GM19043 (cell line): ENCODE results near the gene CLCN5.
A peak's percentile ranks its signal among the peaks of the same experiment; 100 is the strongest.
"Not testable (repeated sequence)": the region's sequence is repeated elsewhere in the genome, so short reads cannot be mapped to it uniquely, and the experiment has no call there.

Experiments used
- ATAC-seq: cut with Tn5 transposase; IDR thresholded peaks from one replicate; pipeline ENCODE4 v1.9.1; 2021; ENCODE audit warnings: low read depth; ENCODE audit not compliant: unreplicated experiment

The CLCN5 gene

GRCh38 chrX:49993661-49994060, 71.3 kb downstream of the CLCN5 start:
- no peak for ATAC-seq

DNA sequence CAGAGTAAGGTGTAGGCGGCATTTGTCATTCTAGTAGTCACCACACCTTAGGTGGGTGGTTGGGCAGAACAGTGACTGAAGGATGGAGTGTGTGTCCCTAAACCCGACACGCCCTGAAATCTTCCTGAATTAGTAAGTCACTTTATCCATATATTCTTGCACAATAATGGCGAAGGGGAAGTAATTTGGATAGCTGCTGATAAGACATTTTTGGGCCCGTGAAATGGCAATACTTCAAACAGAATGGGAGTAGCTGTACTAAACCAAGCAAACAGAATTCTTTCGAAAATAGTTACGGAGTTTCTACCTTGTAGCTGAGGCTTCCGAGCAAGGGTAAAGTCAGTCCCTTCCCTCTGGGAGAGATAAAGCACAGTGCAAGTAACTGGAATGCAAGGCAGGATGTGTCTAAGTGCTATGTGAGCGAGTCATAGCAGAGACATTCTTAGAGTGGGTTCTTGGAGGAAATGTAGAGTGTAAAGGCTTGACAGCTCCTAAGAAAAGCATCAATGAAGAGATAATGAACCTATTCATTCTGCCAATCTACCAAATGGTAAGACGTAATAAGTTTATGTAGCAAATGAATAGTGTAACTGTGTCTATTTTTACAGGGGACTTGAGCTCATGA, 72.8 kb downstream of the CLCN5 start:
- ATAC-seq = no peak

DNA sequence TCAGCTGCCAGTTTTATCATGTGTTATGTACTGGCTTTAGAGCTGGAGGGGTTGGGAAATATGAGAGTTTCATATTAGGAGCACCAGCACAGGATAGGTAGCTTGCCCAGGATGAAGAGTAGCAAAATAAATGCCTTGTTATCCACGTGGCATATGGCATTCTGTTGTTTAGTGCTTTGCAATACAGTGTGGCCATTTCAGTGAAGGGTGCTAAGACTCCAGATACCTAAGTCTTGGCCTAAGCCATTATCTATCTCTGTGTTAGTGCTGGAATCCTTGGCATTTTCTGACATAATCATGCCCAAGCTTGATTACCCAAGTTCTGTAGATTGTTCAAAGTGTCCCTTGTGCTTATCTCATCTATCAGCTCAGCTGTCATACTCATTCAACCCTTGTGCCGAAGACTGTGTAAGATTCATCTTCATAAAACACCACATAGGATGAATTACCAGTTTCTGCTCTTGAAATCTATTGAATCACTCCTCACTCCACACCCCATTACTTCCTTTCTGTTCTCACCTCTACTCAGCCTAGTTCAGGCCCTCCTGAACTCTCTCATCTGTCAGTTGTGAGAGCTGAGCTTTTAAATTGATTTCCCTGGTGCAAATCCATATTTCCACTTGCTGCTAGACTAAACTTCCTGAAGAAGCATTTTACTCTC, 73.5 kb downstream of the CLCN5 start:
- ATAC-seq = no peak

DNA sequence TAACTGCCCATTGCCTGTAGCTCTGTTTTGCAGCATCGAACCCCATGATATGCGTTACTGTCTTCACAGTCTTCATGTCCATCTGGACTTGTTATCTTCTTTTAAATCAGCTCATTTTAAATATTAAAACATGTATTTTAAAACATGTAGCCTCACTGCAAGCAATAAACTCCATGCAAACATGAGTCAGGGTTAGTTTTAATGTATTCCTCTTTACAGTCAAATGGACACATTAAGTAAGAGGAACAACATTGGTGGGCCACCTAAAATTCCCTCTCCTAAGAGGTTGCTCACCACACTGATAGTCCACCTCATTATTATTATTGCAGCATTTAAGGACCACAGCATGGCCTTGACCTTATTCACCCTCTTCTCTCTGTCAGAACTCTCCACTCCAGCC, 74.1 kb downstream of the CLCN5 start:
- no peak for ATAC-seq

DNA sequence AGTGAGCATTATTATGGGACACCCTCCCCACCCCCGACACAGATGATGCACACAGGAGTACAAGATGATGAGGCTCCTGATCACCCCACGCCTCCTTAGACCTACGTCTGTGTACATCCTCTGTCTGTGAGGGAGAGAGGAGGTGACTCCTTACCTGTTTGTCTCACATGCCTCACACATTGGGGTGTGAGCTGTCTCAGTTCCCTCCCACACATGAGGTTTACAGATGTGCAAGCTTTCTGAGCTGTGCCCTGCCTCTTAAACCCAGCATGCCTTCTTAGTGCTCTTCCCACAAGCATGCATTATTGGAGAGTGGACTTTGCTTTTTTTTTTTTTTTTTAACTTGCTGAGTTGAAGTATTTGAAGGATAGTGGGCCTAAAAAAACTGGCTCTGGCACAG, 76.7 kb downstream of the CLCN5 start:
- no peak for ATAC-seq

GRCh38 chrX:50000937-50001542, 78.6 kb downstream of the CLCN5 start:
- no peak for ATAC-seq

DNA sequence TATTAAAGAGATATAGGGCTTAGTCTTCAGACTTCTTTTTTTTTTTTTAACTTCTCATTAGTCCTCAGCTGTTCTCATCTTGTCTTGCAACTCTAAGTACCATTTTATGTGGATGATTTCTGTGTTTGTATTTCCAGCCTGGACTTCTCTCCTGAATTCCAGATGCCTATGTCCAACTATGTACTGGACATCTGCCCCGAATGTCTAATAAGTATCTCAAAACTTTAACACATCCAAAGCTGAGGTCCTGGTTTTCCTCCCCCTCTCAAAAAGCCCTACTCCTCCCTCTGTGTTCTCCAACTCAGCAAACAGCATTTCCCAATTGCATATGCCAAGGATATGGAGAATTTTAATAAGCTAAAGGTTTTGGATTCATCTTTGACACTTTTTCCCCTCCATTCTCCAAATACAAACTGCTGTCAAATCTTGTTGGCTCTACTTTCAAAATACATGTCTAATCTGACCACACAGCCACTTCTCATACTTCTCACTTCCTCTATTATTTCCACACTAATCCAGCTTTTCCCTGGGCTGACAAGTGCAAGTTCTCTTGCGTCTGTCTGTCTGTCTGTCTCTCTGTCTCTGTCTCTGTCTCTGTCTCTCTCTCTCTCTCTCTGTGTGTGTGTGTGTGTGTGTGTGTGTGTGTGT, 79.8 kb downstream of the CLCN5 start:
- ATAC-seq = peak; percentile 49

DNA sequence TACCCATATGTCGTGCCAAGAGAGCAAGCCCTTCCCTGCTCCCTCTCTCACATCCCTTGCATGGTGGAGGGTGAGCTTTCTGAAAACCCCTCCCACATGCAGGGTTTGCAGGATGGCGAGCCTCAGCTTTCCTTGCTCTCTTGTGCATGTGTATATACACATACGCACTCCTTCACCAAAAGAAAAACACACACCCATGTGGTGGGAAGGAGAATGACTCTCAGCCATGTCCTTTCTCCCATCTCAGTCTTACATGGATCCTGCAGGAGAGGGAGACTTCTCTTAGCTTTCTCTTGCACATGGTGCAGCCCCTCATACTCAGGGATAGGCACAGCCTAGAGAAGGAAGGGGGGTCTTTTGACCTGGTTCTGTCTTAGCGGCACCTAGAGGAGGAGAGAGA, 81.1 kb downstream of the CLCN5 start:
- no peak for ATAC-seq

DNA sequence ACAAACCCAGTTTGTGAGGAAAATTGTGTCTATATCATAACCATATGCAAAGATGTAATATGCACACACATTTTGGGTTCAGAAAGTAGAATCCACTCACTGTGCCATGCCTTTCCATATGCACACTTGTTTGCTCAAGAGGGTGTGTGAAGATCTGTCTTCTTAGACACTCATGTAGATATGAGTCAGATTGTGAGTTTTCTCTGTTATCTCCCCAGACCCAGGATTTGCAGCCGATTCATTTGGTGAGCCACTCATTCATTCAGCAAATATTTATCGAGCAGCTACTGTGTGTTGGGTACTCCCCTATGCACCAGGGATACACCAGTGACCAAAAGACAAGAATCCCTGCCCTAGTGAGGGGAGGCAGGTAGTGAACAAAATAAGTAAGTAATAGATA, 81.5 kb downstream of the CLCN5 start:
- ATAC-seq = no peak

DNA sequence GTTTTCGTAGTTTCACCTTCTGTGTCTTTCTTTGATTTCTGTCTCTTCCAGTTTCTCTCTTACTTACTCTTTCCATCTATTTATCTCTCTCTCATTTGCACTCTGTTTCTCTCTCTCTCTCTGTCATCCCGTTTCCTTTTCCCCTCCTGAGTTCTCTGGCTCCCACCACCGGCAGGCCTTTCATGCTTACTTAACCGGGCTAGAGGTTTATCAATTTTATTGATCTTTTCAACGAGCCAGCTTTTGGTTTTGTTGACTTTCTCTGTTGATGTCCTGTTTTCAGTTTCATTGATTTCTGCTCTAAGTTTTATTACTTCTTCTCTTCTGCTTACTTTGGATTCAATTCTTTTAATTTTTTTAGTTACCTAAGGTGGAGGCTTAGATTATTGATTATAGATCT, 103.2 kb downstream of the CLCN5 start:
- ATAC-seq = not testable (repeated sequence)

GRCh38 chrX:50035126-50035525, 112.7 kb downstream of the CLCN5 start:
- ATAC-seq = no peak

- no peak for ATAC-seq
Observed at GRCh38 chrX:50036426-50036825, 114.0 kb downstream of the CLCN5 start.

DNA sequence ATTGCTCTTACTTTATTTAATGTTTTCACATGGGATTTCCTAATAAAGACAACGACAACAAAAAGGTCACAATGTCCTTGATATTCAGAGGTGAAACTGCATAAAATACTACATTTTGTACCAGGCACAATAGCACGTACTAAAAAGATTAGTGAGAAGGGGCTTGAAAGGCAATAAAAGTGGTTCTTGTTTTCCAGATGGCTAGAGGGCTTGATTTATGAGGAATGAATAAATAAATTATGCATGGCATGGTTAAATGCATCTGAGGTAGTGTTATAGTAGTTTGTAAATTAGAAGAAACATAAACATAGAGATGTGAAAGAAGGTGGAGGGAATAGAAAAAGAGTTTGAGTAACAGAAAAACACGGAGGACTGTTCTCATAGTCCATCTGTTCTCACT, 123.4 kb downstream of the CLCN5 start:
- ATAC-seq = no peak

DNA sequence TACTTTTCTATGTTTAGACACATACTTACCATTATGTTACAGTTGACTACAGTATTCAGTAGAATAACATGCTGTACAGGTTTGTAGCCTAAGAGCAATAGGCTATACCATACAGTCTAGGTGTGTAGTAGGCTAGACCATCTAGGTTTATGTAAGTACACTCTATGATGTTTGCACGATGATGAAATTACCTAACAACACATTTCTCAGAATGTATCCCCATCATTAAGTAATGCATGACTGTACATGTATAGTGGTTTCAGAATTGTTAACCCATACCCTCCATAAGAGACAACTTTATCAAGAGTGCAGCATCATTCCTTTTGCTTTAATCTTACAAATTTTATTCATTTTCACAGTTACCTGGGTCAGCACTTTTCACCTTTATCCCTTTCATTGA, 126.8 kb downstream of the CLCN5 start:
- ATAC-seq = no peak

- ATAC-seq = no peak
Observed at GRCh38 chrX:50054147-50054546, 131.8 kb downstream of the CLCN5 start.

GRCh38 chrX:50066318-50066937, 144.0 kb downstream of the CLCN5 start:
- no peak for ATAC-seq

GRCh38 chrX:50067435-50068284, 145.3 kb downstream of the CLCN5 start:
- ATAC-seq = no peak

GRCh38 chrX:50068285-50068563, 145.8 kb downstream of the CLCN5 start:
- no peak for ATAC-seq

DNA sequence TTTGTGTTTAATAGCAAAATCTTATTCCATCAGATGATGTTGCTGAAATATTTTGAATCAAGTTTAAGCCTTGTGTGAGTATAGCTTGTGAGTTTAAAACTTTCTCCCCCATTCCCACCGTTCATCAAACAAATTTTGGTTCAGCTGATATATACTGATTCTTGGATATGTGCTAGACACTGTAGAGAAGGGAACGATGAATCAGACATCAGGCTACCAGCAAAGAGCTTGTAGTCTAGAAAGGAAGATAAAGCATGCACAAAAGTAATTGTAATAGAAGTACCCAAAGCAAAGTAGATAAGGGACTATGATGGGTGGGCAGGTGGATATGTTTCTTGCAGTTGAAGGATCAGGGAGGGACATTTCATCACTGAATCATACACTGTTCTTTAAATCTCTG, 146.5 kb downstream of the CLCN5 start:
- no peak for ATAC-seq

DNA sequence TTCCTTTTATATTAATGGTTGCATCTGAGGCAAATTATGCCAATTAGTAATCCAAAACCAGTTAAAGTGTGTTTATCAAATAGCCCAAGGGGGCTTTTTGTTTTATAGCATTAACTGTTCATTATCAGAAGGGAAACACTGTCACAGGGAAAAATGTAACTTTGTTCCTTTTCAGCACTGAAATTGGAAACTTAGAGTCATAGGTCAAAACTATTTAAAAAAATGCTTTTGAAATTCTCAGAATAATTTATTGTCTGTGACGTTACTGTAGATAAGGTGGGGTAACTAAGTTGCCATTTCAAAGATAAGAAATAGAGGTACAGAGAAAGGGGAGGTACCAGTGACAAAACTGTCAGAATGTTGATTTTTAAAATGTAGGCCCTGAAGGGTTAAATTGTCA, 149.1 kb downstream of the CLCN5 start:
- ATAC-seq = no peak

DNA sequence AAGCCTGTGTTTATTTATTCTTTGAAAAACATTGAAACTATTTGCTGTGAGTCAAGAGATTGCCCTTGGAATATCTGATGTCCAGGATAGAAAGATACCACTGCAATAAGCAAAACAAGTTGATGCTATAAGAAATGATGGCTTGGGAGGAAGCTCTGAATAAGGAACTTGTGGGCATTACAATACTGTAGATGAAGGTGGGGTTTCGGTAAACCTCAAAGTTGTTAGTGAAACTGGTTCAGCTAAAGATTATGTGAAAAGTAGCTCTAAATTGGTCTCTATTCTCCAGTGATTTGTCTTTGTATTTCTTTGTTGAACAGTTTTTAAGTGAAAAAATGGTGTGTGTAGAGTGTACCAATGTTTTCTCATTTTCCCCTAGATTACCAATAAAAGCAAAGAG, 149.7 kb downstream of the CLCN5 start:
- peak; percentile 59 for ATAC-seq
